ENCODE measurements around the gene UGT1A7.

The UGT1A7 gene

GRCh38 chr2:233813236-233814055 is 131.7 kb downstream of the UGT1A7 start (continued):
- TF ChIP-seq PATZ1 (CRISPR knock-in tag; IDR thresholded peaks at IDR 0.05; ENCODE audit: borderline replicate concordance) (no peak), ZC3H10 (CRISPR knock-in tag; IDR thresholded peaks at IDR 0.05) (no peak), RARB (CRISPR knock-in tag; IDR thresholded peaks at IDR 0.05) (no peak), ZFP3 (CRISPR knock-in tag; IDR thresholded peaks at IDR 0.05) (no peak), OSR1 (CRISPR knock-in tag; IDR thresholded peaks at IDR 0.05) (no peak), TCF4 (CRISPR knock-in tag; IDR thresholded peaks at IDR 0.05; ENCODE audit: borderline replicate concordance) (no peak), BACH2 (CRISPR knock-in tag; IDR thresholded peaks at IDR 0.05; ENCODE audit: borderline replicate concordance) (no peak)

- no peak for TF ChIP-seq ZFP3 (CRISPR knock-in tag; IDR thresholded peaks at IDR 0.05)
- TF ChIP-seq PATZ1 (CRISPR knock-in tag; IDR thresholded peaks at IDR 0.05; ENCODE audit: borderline replicate concordance): no peak
- TF ChIP-seq ZNF8 (CRISPR knock-in tag; IDR thresholded peaks at IDR 0.05): no peak
- TF ChIP-seq CREB5 (CRISPR knock-in tag; IDR thresholded peaks at IDR 0.05; ENCODE audit: low read depth): no peak
- no peak for TF ChIP-seq SNAI2 (CRISPR knock-in tag; IDR thresholded peaks at IDR 0.05)
- no peak for TF ChIP-seq RARB (CRISPR knock-in tag; IDR thresholded peaks at IDR 0.05)
- TF ChIP-seq ZC3H10 (CRISPR knock-in tag; IDR thresholded peaks at IDR 0.05): no peak
- no peak for TF ChIP-seq GLIS3 (CRISPR knock-in tag; IDR thresholded peaks at IDR 0.05)
- no peak for TF ChIP-seq TOX (CRISPR knock-in tag; IDR thresholded peaks at IDR 0.05; ENCODE audit: borderline replicate concordance)
- no peak for TF ChIP-seq ISL1 (CRISPR knock-in tag; IDR thresholded peaks at IDR 0.05)
- TF ChIP-seq BACH2 (CRISPR knock-in tag; IDR thresholded peaks at IDR 0.05; ENCODE audit: borderline replicate concordance): no peak
- TF ChIP-seq ESRRG (CRISPR knock-in tag; IDR thresholded peaks at IDR 0.05): no peak
- TF ChIP-seq OSR1 (CRISPR knock-in tag; IDR thresholded peaks at IDR 0.05): no peak
- no peak for TF ChIP-seq ZFP30 (CRISPR knock-in tag; IDR thresholded peaks at IDR 0.05)
- ATAC-seq: peak; percentile 64
These were observed 132.5 kb downstream of the UGT1A7 start for GRCh38 chr2:233814056-233814835.

- no peak for TF ChIP-seq ESRRG (CRISPR knock-in tag; IDR thresholded peaks at IDR 0.05)
- TF ChIP-seq RARB (CRISPR knock-in tag; IDR thresholded peaks at IDR 0.05): no peak
- TF ChIP-seq CSDC2 (CRISPR knock-in tag; IDR thresholded peaks at IDR 0.05): no peak
- no peak for TF ChIP-seq ZC3H10 (CRISPR knock-in tag; IDR thresholded peaks at IDR 0.05)
- no peak for TF ChIP-seq ARNTL (CRISPR knock-in tag; IDR thresholded peaks at IDR 0.05; ENCODE audit: borderline replicate concordance, low read depth)
- TF ChIP-seq ISL1 (CRISPR knock-in tag; IDR thresholded peaks at IDR 0.05): peak; percentile 72
- TF ChIP-seq OSR1 (CRISPR knock-in tag; IDR thresholded peaks at IDR 0.05): no peak
These were observed 134.2 kb downstream of the UGT1A7 start for GRCh38 chr2:233815861-233816260.

GRCh38 chr2:233816334-233816733 is 134.6 kb downstream of the UGT1A7 start:
- peak; percentile 53 for TF ChIP-seq TCF4 (CRISPR knock-in tag; IDR thresholded peaks at IDR 0.05; ENCODE audit: borderline replicate concordance)
- no peak for TF ChIP-seq ZNF70 (CRISPR knock-in tag; IDR thresholded peaks at IDR 0.05)
- ATAC-seq: peak; percentile 14; the same call in 1 of the 3 replicates

More at GRCh38 chr2:233815861-233816260, 134.2 kb downstream of the UGT1A7 start:
- no peak for ATAC-seq

GRCh38 chr2:233816771-233817170 is 135.1 kb downstream of the UGT1A7 start:
- TF ChIP-seq ISL1 (CRISPR knock-in tag; IDR thresholded peaks at IDR 0.05): no peak
- TF ChIP-seq RARB (CRISPR knock-in tag; IDR thresholded peaks at IDR 0.05): no peak
- TF ChIP-seq CSRNP3 (CRISPR knock-in tag; IDR thresholded peaks at IDR 0.05): no peak
- TF ChIP-seq OSR1 (CRISPR knock-in tag; IDR thresholded peaks at IDR 0.05): no peak
- no peak for TF ChIP-seq BACH2 (CRISPR knock-in tag; IDR thresholded peaks at IDR 0.05; ENCODE audit: borderline replicate concordance)
- TF ChIP-seq ZC3H10 (CRISPR knock-in tag; IDR thresholded peaks at IDR 0.05): no peak
- TF ChIP-seq ZFP3 (CRISPR knock-in tag; IDR thresholded peaks at IDR 0.05): no peak
- no peak for ATAC-seq
